ENCODE data around the gene OR5AC2.

The OR5AC2 gene

DNA sequence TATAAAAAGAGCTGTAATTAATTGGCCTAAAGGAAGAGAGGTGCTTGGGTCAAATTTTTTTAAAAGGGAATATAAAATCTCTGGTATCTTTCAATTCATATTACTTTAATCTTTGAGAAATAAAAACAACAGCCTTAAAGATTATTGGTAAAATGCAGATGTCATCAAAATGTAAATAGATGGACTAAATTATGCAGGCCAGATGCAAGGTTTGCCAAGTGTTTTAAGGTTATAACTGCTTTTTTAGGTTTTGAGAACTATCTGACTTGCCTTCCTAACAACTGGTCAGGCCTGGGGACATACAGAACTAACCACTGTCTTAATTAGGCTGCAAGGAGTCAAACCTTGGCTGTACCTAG lies 23.6 kb downstream of the OR5AC2 start:
- no peak for TF ChIP-seq CSDC2 (CRISPR knock-in tag; IDR thresholded peaks at IDR 0.05)
- no peak for TF ChIP-seq TCF4 (CRISPR knock-in tag; IDR thresholded peaks at IDR 0.05; ENCODE audit: borderline replicate concordance)
- TF ChIP-seq OSR1 (CRISPR knock-in tag; IDR thresholded peaks at IDR 0.05), result no peak
- no peak for TF ChIP-seq ISL1 (CRISPR knock-in tag; IDR thresholded peaks at IDR 0.05)
- TF ChIP-seq ZNF8 (CRISPR knock-in tag; IDR thresholded peaks at IDR 0.05), result no peak
- TF ChIP-seq ZFP30 (CRISPR knock-in tag; IDR thresholded peaks at IDR 0.05), result no peak
- no peak for TF ChIP-seq SNAI2 (CRISPR knock-in tag; IDR thresholded peaks at IDR 0.05)
- no peak for TF ChIP-seq BACH2 (CRISPR knock-in tag; IDR thresholded peaks at IDR 0.05; ENCODE audit: borderline replicate concordance)
- TF ChIP-seq GLIS3 (CRISPR knock-in tag; IDR thresholded peaks at IDR 0.05), result no peak
- ATAC-seq, result no peak

DNA sequence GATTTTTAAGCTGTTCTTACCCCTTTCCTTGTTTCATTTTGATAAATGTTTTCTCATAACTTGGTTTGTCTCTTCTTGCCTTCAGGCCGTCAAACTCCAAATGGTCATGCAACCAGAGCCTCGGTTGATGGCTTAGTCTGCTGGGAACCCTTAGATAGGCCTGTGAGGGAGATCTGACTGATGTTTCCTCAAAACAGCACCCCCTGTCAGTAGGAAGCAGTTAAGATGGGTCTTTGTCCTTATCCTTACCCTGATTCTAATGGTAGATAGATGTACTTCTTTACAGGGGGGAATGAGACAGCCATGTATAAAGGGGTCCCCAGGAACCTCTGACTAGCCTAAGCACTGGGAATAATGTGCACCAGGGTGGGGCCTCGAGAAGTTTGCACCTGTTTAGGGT lies 27.3 kb downstream of the OR5AC2 start:
- no peak for ATAC-seq

DNA sequence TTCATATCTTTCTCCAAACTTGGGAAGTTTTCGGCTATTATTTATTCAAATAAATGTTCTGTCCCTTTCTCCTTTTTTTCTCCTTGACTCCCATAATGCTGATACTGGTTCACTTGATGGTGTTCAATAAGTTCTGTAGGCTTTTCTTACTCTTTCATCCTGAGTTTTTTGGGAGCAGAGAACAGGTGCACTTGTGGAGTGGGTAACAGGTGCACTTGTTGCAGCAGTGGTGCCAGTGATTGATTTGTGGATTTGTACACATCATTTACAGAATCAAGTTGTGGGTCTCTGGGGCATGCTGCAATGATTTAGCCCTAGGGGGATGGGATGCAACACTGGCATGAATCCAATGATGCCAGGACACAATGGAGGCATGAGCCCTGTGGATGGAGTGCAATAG lies 28.7 kb downstream of the OR5AC2 start:
- TF ChIP-seq, protein P1, sequence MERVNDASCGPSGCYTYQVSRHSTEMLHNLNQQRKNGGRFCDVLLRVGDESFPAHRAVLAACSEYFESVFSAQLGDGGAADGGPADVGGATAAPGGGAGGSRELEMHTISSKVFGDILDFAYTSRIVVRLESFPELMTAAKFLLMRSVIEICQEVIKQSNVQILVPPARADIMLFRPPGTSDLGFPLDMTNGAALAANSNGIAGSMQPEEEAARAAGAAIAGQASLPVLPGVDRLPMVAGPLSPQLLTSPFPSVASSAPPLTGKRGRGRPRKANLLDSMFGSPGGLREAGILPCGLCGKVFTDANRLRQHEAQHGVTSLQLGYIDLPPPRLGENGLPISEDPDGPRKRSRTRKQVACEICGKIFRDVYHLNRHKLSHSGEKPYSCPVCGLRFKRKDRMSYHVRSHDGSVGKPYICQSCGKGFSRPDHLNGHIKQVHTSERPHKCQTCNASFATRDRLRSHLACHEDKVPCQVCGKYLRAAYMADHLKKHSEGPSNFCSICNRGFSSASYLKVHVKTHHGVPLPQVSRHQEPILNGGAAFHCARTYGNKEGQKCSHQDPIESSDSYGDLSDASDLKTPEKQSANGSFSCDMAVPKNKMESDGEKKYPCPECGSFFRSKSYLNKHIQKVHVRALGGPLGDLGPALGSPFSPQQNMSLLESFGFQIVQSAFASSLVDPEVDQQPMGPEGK (CRISPR knock-in tag; IDR thresholded peaks at IDR 0.05; ENCODE audit: borderline replicate concordance), result no peak
- TF ChIP-seq ZNF70 (CRISPR knock-in tag; IDR thresholded peaks at IDR 0.05) (no peak), ZNF565 (CRISPR knock-in tag; conservative IDR thresholded peaks at IDR 0.05; ENCODE audit: low read depth) (no peak), BACH2 (CRISPR knock-in tag; IDR thresholded peaks at IDR 0.05; ENCODE audit: borderline replicate concordance) (no peak), ZFP3 (CRISPR knock-in tag; IDR thresholded peaks at IDR 0.05) (no peak), OSR1 (CRISPR knock-in tag; IDR thresholded peaks at IDR 0.05) (no peak), PPARA (CRISPR knock-in tag; IDR thresholded peaks at IDR 0.05; ENCODE audit: borderline replicate concordance) (no peak), CSDC2 (CRISPR knock-in tag; IDR thresholded peaks at IDR 0.05) (no peak), TOX (CRISPR knock-in tag; IDR thresholded peaks at IDR 0.05; ENCODE audit: borderline replicate concordance) (no peak), ZNF8 (CRISPR knock-in tag; IDR thresholded peaks at IDR 0.05) (no peak), RARB (CRISPR knock-in tag; IDR thresholded peaks at IDR 0.05) (no peak), SNAI2 (CRISPR knock-in tag; IDR thresholded peaks at IDR 0.05) (no peak)
- TF ChIP-seq, protein P2, sequence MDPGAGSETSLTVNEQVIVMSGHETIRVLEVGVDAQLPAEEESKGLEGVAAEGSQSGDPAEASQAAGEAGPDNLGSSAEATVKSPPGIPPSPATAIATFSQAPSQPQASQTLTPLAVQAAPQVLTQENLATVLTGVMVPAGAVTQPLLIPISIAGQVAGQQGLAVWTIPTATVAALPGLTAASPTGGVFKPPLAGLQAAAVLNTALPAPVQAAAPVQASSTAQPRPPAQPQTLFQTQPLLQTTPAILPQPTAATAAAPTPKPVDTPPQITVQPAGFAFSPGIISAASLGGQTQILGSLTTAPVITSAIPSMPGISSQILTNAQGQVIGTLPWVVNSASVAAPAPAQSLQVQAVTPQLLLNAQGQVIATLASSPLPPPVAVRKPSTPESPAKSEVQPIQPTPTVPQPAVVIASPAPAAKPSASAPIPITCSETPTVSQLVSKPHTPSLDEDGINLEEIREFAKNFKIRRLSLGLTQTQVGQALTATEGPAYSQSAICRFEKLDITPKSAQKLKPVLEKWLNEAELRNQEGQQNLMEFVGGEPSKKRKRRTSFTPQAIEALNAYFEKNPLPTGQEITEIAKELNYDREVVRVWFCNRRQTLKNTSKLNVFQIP (CRISPR knock-in tag; IDR thresholded peaks at IDR 0.05; ENCODE audit: borderline replicate concordance, low read depth), result no peak
- TF ChIP-seq, protein P3, sequence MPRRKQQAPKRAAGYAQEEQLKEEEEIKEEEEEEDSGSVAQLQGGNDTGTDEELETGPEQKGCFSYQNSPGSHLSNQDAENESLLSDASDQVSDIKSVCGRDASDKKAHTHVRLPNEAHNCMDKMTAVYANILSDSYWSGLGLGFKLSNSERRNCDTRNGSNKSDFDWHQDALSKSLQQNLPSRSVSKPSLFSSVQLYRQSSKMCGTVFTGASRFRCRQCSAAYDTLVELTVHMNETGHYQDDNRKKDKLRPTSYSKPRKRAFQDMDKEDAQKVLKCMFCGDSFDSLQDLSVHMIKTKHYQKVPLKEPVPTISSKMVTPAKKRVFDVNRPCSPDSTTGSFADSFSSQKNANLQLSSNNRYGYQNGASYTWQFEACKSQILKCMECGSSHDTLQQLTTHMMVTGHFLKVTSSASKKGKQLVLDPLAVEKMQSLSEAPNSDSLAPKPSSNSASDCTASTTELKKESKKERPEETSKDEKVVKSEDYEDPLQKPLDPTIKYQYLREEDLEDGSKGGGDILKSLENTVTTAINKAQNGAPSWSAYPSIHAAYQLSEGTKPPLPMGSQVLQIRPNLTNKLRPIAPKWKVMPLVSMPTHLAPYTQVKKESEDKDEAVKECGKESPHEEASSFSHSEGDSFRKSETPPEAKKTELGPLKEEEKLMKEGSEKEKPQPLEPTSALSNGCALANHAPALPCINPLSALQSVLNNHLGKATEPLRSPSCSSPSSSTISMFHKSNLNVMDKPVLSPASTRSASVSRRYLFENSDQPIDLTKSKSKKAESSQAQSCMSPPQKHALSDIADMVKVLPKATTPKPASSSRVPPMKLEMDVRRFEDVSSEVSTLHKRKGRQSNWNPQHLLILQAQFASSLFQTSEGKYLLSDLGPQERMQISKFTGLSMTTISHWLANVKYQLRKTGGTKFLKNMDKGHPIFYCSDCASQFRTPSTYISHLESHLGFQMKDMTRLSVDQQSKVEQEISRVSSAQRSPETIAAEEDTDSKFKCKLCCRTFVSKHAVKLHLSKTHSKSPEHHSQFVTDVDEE (CRISPR knock-in tag; IDR thresholded peaks at IDR 0.05), result no peak
- ATAC-seq, result no peak

More for the DNA sequence above, 27.3 kb downstream of the OR5AC2 start:
- TF ChIP-seq TOX (CRISPR knock-in tag; IDR thresholded peaks at IDR 0.05; ENCODE audit: borderline replicate concordance) (no peak), ZFP30 (CRISPR knock-in tag; IDR thresholded peaks at IDR 0.05) (no peak), PPARA (CRISPR knock-in tag; IDR thresholded peaks at IDR 0.05; ENCODE audit: borderline replicate concordance) (no peak), OSR1 (CRISPR knock-in tag; IDR thresholded peaks at IDR 0.05) (no peak)
- TF ChIP-seq, protein P1 (CRISPR knock-in tag; IDR thresholded peaks at IDR 0.05; ENCODE audit: borderline replicate concordance), result no peak

DNA sequence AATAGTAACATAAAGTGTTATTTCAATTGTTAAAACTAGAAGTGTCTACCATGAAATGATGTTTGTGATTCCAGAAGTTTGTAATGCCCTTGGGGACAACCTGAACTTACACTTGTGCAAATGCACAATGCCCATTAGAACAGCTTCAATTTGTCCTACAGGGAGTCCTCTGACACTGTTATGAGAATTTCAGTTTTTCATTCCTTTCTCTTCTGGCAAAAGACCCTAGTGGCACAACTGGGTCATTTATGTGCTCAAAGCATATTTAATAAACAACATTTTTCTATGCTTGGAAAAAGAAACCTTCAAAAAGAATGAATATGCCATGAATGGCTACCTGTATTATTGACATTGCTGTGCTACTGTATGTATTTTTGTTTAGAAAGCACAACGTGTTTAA lies 43.4 kb downstream of the OR5AC2 start, which contains the start of gene OR5H1:
Gene OR5H1 (plus strand): TSS at position 301 of the 400 bp plus-strand sequence. CDS start 1,977 bp downstream, outside the sequence.
- ATAC-seq, result no peak
- TF ChIP-seq ZC3H10 (CRISPR knock-in tag; IDR thresholded peaks at IDR 0.05) (no peak), TCF4 (CRISPR knock-in tag; IDR thresholded peaks at IDR 0.05; ENCODE audit: borderline replicate concordance) (no peak), CSDC2 (CRISPR knock-in tag; IDR thresholded peaks at IDR 0.05) (no peak), ZNF70 (CRISPR knock-in tag; IDR thresholded peaks at IDR 0.05) (no peak), GLIS3 (CRISPR knock-in tag; IDR thresholded peaks at IDR 0.05) (no peak), ZNF565 (CRISPR knock-in tag; conservative IDR thresholded peaks at IDR 0.05; ENCODE audit: low read depth) (no peak), TOX (CRISPR knock-in tag; IDR thresholded peaks at IDR 0.05; ENCODE audit: borderline replicate concordance) (no peak), OSR1 (CRISPR knock-in tag; IDR thresholded peaks at IDR 0.05) (no peak), ARNTL (CRISPR knock-in tag; IDR thresholded peaks at IDR 0.05; ENCODE audit: borderline replicate concordance, low read depth) (no peak), ZNF8 (CRISPR knock-in tag; IDR thresholded peaks at IDR 0.05) (no peak), ISL1 (CRISPR knock-in tag; IDR thresholded peaks at IDR 0.05) (no peak), SNAI2 (CRISPR knock-in tag; IDR thresholded peaks at IDR 0.05) (no peak)
- TF ChIP-seq, protein P4, sequence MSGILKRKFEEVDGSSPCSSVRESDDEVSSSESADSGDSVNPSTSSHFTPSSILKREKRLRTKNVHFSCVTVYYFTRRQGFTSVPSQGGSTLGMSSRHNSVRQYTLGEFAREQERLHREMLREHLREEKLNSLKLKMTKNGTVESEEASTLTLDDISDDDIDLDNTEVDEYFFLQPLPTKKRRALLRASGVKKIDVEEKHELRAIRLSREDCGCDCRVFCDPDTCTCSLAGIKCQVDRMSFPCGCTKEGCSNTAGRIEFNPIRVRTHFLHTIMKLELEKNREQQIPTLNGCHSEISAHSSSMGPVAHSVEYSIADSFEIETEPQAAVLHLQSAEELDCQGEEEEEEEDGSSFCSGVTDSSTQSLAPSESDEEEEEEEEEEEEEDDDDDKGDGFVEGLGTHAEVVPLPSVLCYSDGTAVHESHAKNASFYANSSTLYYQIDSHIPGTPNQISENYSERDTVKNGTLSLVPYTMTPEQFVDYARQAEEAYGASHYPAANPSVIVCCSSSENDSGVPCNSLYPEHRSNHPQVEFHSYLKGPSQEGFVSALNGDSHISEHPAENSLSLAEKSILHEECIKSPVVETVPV (CRISPR knock-in tag; IDR thresholded peaks at IDR 0.05), result no peak
- TF ChIP-seq, protein P1 (CRISPR knock-in tag; IDR thresholded peaks at IDR 0.05; ENCODE audit: borderline replicate concordance), result no peak
- TF ChIP-seq, protein P5, sequence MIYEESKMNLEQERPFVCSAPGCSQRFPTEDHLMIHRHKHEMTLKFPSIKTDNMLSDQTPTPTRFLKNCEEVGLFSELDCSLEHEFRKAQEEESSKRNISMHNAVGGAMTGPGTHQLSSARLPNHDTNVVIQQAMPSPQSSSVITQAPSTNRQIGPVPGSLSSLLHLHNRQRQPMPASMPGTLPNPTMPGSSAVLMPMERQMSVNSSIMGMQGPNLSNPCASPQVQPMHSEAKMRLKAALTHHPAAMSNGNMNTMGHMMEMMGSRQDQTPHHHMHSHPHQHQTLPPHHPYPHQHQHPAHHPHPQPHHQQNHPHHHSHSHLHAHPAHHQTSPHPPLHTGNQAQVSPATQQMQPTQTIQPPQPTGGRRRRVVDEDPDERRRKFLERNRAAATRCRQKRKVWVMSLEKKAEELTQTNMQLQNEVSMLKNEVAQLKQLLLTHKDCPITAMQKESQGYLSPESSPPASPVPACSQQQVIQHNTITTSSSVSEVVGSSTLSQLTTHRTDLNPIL (CRISPR knock-in tag; IDR thresholded peaks at IDR 0.05; ENCODE audit: low read depth), result no peak
